A549 (cell line): ENCODE measurements around the gene AP3D1. TPM values are rescaled to one million over a fixed set of nuclear protein-coding genes. Genes with fewer than 3 reads are reported as not detected.

ENCODE experiments used
- ATAC-seq, 2 experiments: fragments of 200-7000 bp in 1 of 2; fragments of >200 bp in 1 of 2; cut with Nextera tagmentation in 1 of 2; cut with Tn5 transposase in 1 of 2; 3 replicates each; pipeline versions ENCODE4 v1.8.0 to v1.9.1; 2018 to 2020; ENCODE audit warnings: mild to moderate bottlenecking in 1 of 2, moderate library complexity in 1 of 2
- CTCF ChIA-PET: fragments of 300-600 bp; sonication (Branson Sonifier 250); formaldehyde crosslinking; extraction: SDS; loops from one replicate; lab custom pipeline; 2021; ENCODE audit warnings: antibody characterized with exemption, inconsistent platforms; lab: Yijun Ruan, JAX
- POLR2A ChIA-PET: fragments of 350-600 bp; formaldehyde crosslinking; extraction: SDS; loops from one replicate; lab custom pipeline; 2021; ENCODE audit warnings: antibody characterized with exemption, inconsistent platforms; lab: Yijun Ruan, JAX
- DNase-seq, 2 experiments: peaks; one replicate each; pipeline versions ENCODE4 v3.0.0 to v3.0.0-alpha.2; 2011 to 2016; ENCODE audit warnings: low read depth in 1 of 2, low spot score in 1 of 2
- FAIRE-seq: peaks from 2 replicates; lab custom pipeline; 2011; peaks lifted over from hg19 to GRCh38; lab: Jason Lieb, UNC
- H3K27ac ChIP-seq, 2 experiments: fragments of >200 bp; sonication (Bioruptor Twin); formaldehyde crosslinking; 3 replicates each; pipeline ENCODE4 v1.5.1; 2016 to 2017
- H3K4me1 ChIP-seq: fragments of >200 bp; sonication (Bioruptor Twin); formaldehyde crosslinking; 3 replicates; pipeline ENCODE4 v1.6.1; 2016
- H3K4me2 ChIP-seq: fragments of >200 bp; sonication (Bioruptor Twin); formaldehyde crosslinking; 3 replicates; pipeline ENCODE4 v1.6.1; 2016
- H3K4me3 ChIP-seq: fragments of >200 bp; sonication (Bioruptor Twin); formaldehyde crosslinking; 3 replicates; pipeline ENCODE4 v1.5.1; 2016
- H3K9me3 ChIP-seq: fragments of >200 bp; sonication (Bioruptor Twin); formaldehyde crosslinking; 3 replicates; pipeline ENCODE4 v1.6.1; 2016
- CBX8 ChIP-seq: fragments of 200-600 bp; sonication (generic); IDR thresholded peaks from 2 replicates; pipeline ENCODE4 v1.6.1; 2016
- CTCF ChIP-seq: fragments of >200 bp; sonication (Bioruptor Twin); formaldehyde crosslinking; IDR thresholded peaks from 3 replicates; pipeline ENCODE4 v1.5.1; 2016
- ELK1 ChIP-seq: fragments of 150-350 bp; IDR thresholded peaks from 2 replicates; pipeline ENCODE4 v1.6.1; 2014; ENCODE audit warnings: low read depth, mild to moderate bottlenecking, low read length
- ESRRA ChIP-seq: fragments of 150-350 bp; IDR thresholded peaks from 2 replicates; pipeline ENCODE4 v1.6.1; 2014; ENCODE audit warnings: mild to moderate bottlenecking, low read length, borderline replicate concordance
- GATA3 ChIP-seq: IDR thresholded peaks from 2 replicates; pipeline ENCODE4 v1.6.1; 2012; ENCODE audit warnings: borderline replicate concordance
- HES2 ChIP-seq: fragments of >200 bp; sonication (Bioruptor Twin); formaldehyde crosslinking; IDR thresholded peaks from 2 replicates; pipeline ENCODE4 v1.6.1; 2016
- HOXA7 ChIP-seq: fragments of 250-450 bp; sonication (Bioruptor Pico); IDR thresholded peaks from 2 replicates; pipeline ENCODE4 v1.5.0; 2020; ENCODE audit warnings: mild to moderate bottlenecking, moderate library complexity
- HOXB13 ChIP-seq: fragments of 250-450 bp; sonication (Bioruptor Pico); IDR thresholded peaks from 2 replicates; pipeline ENCODE4 v1.5.0; 2020; ENCODE audit warnings: low read depth, mild to moderate bottlenecking, moderate library complexity
- HOXB5 ChIP-seq: fragments of 250-450 bp; sonication (Bioruptor Pico); IDR thresholded peaks from 2 replicates; pipeline ENCODE4 v1.5.0; 2020; ENCODE audit warnings: mild to moderate bottlenecking, moderate library complexity
- KDM5A ChIP-seq: fragments of 200-600 bp; sonication (generic); IDR thresholded peaks from 2 replicates; pipeline ENCODE4 v1.6.1; 2016; ENCODE audit warnings: antibody characterized with exemption, mild to moderate bottlenecking
- NFE2L2 ChIP-seq: fragments of 150-350 bp; conservative IDR thresholded peaks from 2 replicates; pipeline ENCODE4 v1.6.1; 2014; ENCODE audit warnings: low read length
- RCOR1 ChIP-seq: fragments of 150-350 bp; IDR thresholded peaks from 2 replicates; pipeline ENCODE4 v1.6.1; 2014; ENCODE audit warnings: antibody characterized with exemption, low read length, low read depth
- RFX5 ChIP-seq: fragments of 450-650 bp; IDR thresholded peaks from 2 replicates; pipeline ENCODE4 v1.7.1; 2014; ENCODE audit warnings: antibody characterized with exemption, mild to moderate bottlenecking, moderate library complexity
- ZFP36 ChIP-seq: fragments of 450-650 bp; IDR thresholded peaks from 2 replicates; pipeline ENCODE4 v1.6.1; 2014; ENCODE audit warnings: borderline replicate concordance; ENCODE audit not compliant: partially characterized antibody
- ZNF302 ChIP-seq: fragments of 250-450 bp; sonication (Bioruptor Pico); IDR thresholded peaks from 2 replicates; pipeline ENCODE4 v1.9.0; 2021; ENCODE audit warnings: inconsistent platforms, mild to moderate bottlenecking, moderate library complexity
- WGBS: methylation state at CpG from one replicate; pipeline ENCODE4 v1.1.6; 2017; ENCODE audit errors: missing lambda C conversion rate; 5-methylcytosine and 5-hydroxymethylcytosine counted together
- polyA plus RNA-seq, 4 experiments: library from polyadenylated mRNA; depleted of rRNA in 3 of 4; stranded (reverse); fragments of >200 nt; fragmentation: RNase III in 1 of 4; extraction: RNeasy Plus Mini Kit Qiagen cat#74134 plus additional on column Dnase treatment in 1 of 4; gene quantifications; 2 replicates in 3 of 4; 3 replicates in 1 of 4; pipeline ENCODE4 v1.2.3, GENCODE V29; 2011 to 2017
- TF ChIP-seq, protein P1 (sequence below): IDR thresholded peaks from 2 replicates; pipeline ENCODE4 v1.6.1; 2012; ENCODE audit warnings: low read depth, borderline replicate concordance

Gene AP3D1
- polyA plus RNA-seq, 2 of the 4 experiments (the other 2 are of a cell fraction): 44.4 to 66.9 TPM

DNA sequence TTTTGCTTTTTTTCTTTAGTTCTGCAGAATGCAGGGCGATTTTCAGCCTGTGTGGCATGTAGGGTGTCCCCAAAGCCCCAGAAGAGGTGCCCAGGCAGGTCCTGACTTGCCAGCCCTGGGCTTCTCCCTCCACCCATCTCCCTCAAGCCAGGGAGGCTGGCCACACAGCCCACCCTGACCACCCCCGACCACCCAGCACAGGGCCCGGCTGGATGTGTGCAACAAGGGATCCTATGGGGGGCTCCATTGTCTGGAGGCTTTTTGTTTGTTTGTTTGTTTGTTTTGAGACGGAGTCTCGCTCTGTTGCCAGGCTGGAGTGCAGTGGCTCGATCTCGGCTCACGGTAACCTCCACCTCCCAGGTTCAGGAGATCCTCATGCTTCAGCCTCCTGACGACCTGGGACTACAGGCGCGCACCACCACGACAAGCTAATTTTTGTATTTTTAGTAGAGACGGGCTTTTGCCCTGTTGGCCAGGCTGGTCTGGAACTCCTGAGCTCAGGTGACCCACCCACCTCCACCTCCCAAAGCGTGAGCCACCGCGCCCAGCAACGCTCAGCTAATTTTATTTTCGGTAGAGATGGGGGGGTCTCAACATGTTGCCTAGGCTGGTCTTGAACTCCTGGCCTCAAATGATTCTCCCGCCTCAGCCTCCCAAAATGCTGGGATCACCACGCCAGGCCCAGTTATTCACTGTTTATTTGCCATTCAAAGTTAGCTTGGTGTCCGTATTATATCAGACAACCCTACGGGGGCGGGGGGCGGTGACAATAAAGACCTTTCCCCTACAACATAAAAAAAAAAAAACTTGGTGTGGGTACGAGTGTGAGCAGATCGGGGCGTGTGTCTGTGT is 92.6 kb downstream of the AP3D1 start:
- Histone ChIP-seq H3K9me3 (no peaks in the 10 kb centered on the region), H3K4me3 (0 out of 3 replicates have a peak overlapping the region, but pooled peaks have one; percentile 16), H3K4me2 (peak overlapping the region; percentile 99), H3K4me1 (peaks cover 63% of the 10 kb centered on the region), H3K27ac (peak overlapping the region; percentile 99 to 100)
- FAIRE-seq: no peak
- WGBS: 67% methylated on average over 25 of the region's 27 CpGs
- POLR2A ChIA-PET: interaction anchor here (0.9 to 2.8 kb wide), 3 partner anchors 17 to 26 kb away, joined by 3 to 13 read pairs (median 6); no protein-coding TSS in a partner anchor
- ATAC-seq: no peak
- TF ChIP-seq NFE2L2: no peak
- TF ChIP-seq ZFP36: no peak
- TF ChIP-seq CTCF: no peak
- no peak for TF ChIP-seq HOXB5 (CRISPR knock-in tag)
- TF ChIP-seq RCOR1: no peak
- no peak for TF ChIP-seq RFX5
- TF ChIP-seq ZNF302 (CRISPR knock-in tag): no peak
- TF ChIP-seq ELK1: no peak
- TF ChIP-seq GATA3: no peak
- CTCF ChIA-PET: interaction anchor here (0.6 to 3.8 kb wide), 4 partner anchors 10 to 130 kb away, joined by 3 to 24 read pairs (median 4); no protein-coding TSS in a partner anchor
- DNase-seq: no peak

- 79% methylated on average over 7 of the region's 23 CpGs for WGBS
- Histone ChIP-seq H3K9me3 (no peaks in the 10 kb centered on the region), H3K27ac (peak overlapping the region; percentile 99 to 100), H3K4me3 (no peak overlapping the region), H3K4me1 (peaks cover 63% of the 10 kb centered on the region), H3K4me2 (peak overlapping the region; percentile 100; the same call in 2 of the 3 replicates)
- POLR2A ChIA-PET: no interaction called here
- no peak for FAIRE-seq
- TF ChIP-seq HOXB13 (CRISPR knock-in tag): no peak
- TF ChIP-seq, protein P1, sequence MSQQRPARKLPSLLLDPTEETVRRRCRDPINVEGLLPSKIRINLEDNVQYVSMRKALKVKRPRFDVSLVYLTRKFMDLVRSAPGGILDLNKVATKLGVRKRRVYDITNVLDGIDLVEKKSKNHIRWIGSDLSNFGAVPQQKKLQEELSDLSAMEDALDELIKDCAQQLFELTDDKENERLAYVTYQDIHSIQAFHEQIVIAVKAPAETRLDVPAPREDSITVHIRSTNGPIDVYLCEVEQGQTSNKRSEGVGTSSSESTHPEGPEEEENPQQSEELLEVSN: no peak
- no peak for TF ChIP-seq HOXA7
- no peak for TF ChIP-seq ESRRA
- TF ChIP-seq CBX8: no peak
- no peak for ATAC-seq
- no peak for DNase-seq
- CTCF ChIA-PET: interaction anchor here (0.8 to 3.8 kb wide), 5 partner anchors 11 to 129 kb away, joined by 3 to 24 read pairs (median 3); no protein-coding TSS in a partner anchor
Observed at GRCh38 chr19:2057484-2058469, 93.6 kb downstream of the AP3D1 start.

DNA sequence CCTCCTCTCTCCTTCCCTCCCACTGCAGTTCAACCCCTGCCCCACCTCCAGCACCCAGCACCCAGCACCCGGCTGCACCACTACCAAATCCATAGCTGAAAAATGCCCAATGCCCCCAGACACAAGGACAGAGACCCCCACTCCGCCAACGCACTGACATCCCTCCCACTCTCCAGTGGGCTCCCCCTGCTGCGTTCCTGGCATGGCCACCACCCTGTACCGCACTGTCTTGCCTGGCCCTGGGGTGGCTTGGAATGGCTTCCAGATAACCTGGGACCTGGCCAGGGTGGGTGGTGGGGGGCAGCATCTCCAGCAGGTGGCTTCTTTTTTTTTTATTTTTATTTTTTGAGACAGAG is 94.6 kb downstream of the AP3D1 start:
- TF ChIP-seq CBX8 (no peak), KDM5A (no peak), HES2 (no peak), RFX5 (no peak)
- Histone ChIP-seq H3K4me2 (peak overlapping the region; percentile 100), H3K9me3 (no peaks in the 10 kb centered on the region), H3K4me1 (peaks cover 62% of the 10 kb centered on the region), H3K4me3 (no peak overlapping the region), H3K27ac (peak overlapping the region; percentile 99 to 100)
- ATAC-seq: no peak
- POLR2A ChIA-PET: no interaction called here
- 61% methylated on average over 4 of the region's 5 CpGs for WGBS
- no peak for DNase-seq
- CTCF ChIA-PET: interaction anchor here (0.6 to 3.8 kb wide), 5 partner anchors 10 to 200 kb away, joined by 3 to 24 read pairs (median 3); no protein-coding TSS in a partner anchor
- no peak for FAIRE-seq
